DMS153 treated with DMSO at 0.1 percent for 48 hours (cell line): Measurements from ENCODE around the gene NEDD4.
A peak's percentile ranks its signal among the peaks of the same experiment; 100 is the strongest.
"Not testable (repeated sequence)": the region's sequence is repeated elsewhere in the genome, so short reads cannot be mapped to it uniquely, and the experiment has no call there.

Experiments used
- DNase-seq: peaks from one replicate; lab custom pipeline; 2025; ENCODE audit not compliant: unreplicated experiment; lab: John Stamatoyannopoulos, UW

The NEDD4 gene

GRCh38 chr15:56006371-56006770 is 13.0 kb upstream of the NEDD4 start:
- DNase-seq, result not testable (repeated sequence)

DNA sequence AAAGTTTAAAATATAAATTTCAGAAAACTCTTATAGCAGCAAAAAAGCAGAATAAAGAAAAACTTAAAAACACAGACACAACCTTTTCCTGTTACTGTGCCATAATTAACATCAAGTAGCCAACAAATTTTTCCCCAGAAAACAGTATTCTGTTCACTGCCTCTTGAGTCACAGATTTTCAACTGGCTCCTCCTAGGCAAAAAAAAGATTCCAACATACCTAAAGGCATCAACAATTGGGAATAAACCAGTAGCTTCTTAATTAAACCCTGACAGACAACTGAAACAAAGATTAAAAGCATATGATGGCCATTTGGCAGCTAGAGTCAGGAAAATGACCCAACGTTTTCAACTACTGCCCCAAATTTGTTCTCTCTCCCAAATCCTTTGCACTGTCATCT is 10.9 kb upstream of the NEDD4 start:
- not testable (repeated sequence) for DNase-seq

DNA sequence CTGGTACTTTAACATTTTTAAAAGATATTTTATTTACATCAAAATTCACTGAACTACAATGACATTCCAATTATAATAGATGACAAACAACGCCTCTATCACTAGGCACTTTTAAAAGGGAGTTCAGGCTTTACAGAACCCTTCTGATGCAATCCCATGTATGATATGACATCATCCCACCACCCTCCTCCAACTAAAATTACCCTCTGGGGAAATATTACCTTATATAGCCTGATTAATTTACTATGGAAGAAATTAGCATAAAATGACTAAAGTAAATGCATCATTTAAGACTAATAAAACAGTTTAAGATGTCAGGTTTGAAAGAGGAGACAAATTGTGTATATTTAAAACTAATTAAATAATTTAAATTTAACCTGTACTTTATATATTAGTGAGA is 10.4 kb upstream of the NEDD4 start:
- not testable (repeated sequence) for DNase-seq

GRCh38 chr15:56003277-56003676 is 9.9 kb upstream of the NEDD4 start:
- DNase-seq, result not testable (repeated sequence)

DNA sequence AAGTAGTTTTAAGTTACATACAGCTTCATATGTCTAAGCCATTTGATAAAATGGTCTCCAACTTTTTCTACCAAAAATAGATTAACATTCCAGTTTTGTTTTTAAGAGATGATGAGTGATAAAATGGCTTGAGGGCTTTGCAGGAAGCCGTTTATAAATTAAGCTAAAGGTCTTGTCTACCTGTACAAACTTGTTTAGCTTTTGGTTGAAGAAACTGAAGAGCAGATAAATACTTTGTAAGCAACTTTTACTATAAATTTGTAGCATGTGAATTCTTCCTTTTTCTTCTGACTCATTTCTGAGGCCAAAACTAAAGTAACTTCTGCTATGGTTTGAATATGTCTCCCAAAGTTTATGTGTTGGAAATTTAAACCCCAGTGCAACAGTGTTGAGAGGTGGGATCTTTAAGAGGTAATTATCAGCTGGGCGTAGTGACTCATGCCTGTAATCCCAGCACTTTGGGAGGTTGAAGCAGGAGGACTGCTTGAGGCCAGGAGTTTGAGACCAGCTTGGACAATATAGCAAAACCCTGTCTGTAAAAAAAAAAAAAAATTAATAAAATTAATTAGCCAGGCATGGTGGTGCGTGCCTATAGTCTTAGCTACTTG is 8.2 kb upstream of the NEDD4 start:
- DNase-seq, result no peak

DNA sequence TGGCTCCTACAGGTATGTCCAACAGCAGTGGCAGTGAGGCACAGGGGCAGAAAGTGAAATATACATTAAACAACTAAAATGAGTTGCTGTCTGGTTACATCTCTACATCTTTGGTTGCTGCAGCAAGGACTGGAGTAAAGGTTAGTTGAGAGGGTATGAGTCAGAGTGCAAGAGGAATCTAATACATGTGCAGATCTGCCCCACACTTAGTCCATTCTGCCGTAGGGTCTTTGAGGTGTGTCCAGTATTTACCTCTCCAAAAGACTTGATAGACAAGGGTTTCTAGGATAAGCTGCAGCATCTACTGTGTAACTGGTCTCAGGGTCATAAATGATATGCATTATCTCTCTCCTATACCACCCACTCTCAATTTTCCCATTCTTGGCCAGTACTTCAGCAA is 6.2 kb upstream of the NEDD4 start:
- DNase-seq, result no peak

DNA sequence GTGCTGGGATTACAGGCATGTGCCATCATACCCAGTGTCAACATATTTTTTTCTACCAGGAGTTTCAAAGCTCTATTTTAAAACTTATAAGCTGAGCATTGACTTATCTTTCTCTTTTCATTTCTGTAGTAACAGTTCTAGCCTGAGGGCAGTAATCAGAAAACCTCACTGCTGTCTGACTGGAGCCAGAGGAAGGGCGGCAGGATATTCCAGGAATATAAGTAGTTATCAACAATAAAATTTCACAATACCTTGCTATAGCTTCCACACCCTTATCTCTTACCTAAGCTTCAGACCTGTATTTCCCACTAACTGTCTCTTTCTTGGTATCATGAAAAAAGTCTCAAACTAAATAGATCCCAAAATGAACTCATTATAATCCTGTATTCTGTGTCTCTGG is 5.1 kb upstream of the NEDD4 start:
- no peak for DNase-seq

- peak; percentile 4 for DNase-seq
Observed at GRCh38 chr15:55993804-55994560, 570 bp upstream of the NEDD4 start.

GRCh38 chr15:55992769-55993110 is 672 bp downstream of the NEDD4 start:
- no peak for DNase-seq

GRCh38 chr15:55991802-55992768 is 1.3 kb downstream of the NEDD4 start:
- no peak for DNase-seq

- no peak for DNase-seq
Observed at GRCh38 chr15:55990998-55991397, 2.4 kb downstream of the NEDD4 start.

DNA sequence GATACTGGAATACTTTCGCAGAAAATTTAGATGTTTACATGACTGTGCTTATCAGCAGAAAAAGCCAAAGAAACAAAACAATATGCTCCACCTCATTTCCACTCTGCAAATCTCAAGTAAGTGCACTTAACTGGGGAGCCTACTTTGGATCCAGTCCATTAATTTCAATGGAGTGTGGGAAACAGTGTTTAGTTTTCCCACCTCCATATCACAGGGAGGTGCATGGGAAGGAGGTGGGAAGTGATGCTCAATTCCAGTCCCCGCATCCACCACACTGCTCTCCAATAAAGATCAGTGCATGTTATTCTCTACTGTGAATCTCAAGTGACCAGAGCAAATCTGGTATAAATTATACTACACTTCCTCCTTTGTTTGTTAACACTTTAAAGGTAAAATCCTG is 2.9 kb downstream of the NEDD4 start:
- DNase-seq, result no peak

- no peak for DNase-seq
Observed at GRCh38 chr15:55989383-55989782, 4.0 kb downstream of the NEDD4 start.

GRCh38 chr15:55981582-55982249 is 11.7 kb downstream of the NEDD4 start:
- no peak for DNase-seq

DNA sequence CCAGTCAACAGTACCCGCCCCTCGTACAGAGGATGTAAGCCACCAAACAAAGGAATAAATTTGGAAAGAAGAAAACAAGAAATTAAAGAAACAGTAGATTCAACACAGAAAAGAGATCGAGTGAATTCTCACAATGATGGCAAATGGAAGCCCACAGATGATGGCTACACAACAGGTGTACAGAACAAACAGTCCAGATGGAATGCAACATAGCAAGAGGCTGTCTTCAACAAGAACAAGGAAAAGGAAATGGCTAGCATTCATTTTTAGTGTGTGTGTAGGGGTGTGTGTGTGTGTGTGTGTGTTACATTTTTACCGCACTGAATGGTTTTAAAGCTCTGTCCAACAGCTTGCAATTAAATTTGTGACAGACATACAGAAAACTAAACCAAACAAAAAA is 12.9 kb downstream of the NEDD4 start:
- DNase-seq, result no peak

GRCh38 chr15:55977231-55977630 is 16.2 kb downstream of the NEDD4 start:
- DNase-seq, result no peak

DNA sequence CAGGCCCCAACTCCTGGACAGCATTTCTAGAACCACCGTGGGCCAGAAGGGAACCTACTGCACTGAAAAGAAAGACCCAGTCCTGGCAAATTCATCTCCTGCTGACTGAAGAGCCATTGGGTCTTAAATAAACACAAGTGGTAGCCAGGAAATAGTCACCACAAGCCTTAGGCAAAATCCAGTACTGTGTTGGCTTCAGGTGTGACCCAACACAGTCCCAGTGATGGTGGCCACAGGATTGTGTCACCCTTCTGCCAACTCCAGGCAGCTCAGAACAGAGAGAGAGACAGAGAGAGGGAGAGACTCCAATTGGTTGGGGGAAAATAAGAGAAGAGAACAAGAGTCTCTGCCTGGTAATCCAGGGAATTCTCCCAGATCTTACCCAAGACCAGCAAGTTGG is 23.1 kb downstream of the NEDD4 start:
- DNase-seq, result no peak

DNA sequence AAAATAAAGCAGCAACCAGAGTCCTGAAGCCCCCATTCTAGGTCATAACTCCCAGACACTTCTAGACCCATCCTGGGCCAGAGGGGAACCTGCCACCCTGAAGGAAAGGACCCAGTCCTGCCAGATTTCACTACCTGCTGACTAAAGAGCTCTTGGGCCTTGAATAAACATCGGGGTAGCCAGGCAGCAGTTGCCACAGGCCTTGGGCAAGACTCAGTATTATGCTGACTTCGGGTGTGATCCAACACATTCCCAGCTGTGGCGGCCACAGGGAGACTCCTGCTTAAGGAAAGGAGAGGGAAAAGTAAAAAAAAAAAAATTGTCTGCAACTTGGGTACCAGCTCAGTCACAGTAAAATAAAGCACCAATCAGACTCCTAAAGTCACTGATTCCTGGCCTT is 23.8 kb downstream of the NEDD4 start:
- no peak for DNase-seq

- DNase-seq, result no peak
Observed at GRCh38 chr15:55968923-55969322, 24.5 kb downstream of the NEDD4 start.

GRCh38 chr15:55965091-55965490 is 28.3 kb downstream of the NEDD4 start:
- DNase-seq, result no peak

DNA sequence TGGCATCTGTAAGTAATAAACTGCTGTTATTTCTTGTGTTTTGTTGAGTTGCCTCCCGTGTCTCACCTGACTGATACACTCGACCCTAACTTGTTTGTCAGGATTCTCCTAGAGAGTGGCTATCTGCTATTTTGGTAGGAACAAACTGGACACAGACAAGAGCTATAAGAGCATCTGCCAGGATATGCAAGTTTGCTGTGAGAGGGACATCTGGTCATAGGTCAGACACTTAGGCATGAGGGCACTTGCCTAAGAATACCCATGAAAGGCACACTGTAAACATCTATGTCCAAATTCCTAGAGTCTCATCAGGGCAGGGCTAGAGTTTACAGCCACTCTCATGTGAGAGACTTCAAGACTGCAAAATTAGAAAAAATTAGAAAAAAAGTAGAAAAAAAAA is 32.5 kb downstream of the NEDD4 start:
- no peak for DNase-seq
